ENCODE measurements around the gene ENKD1. TPM values are rescaled to one million over a fixed set of nuclear protein-coding genes. Genes with fewer than 3 reads are reported as not detected.

ENKD1 gene
- total RNA-seq, 4 donors from 2014 or later = 14.5 to 21.2 (median 17.5) TPM

- no peak overlapping the region for H3K4me3 ChIP-seq (ENCODE audit: low read depth, poor library complexity, severe bottlenecking)
- TF ChIP-seq POLR2A (IDR thresholded peaks at IDR 0.05) = no peak
- TF ChIP-seq, protein P1, sequence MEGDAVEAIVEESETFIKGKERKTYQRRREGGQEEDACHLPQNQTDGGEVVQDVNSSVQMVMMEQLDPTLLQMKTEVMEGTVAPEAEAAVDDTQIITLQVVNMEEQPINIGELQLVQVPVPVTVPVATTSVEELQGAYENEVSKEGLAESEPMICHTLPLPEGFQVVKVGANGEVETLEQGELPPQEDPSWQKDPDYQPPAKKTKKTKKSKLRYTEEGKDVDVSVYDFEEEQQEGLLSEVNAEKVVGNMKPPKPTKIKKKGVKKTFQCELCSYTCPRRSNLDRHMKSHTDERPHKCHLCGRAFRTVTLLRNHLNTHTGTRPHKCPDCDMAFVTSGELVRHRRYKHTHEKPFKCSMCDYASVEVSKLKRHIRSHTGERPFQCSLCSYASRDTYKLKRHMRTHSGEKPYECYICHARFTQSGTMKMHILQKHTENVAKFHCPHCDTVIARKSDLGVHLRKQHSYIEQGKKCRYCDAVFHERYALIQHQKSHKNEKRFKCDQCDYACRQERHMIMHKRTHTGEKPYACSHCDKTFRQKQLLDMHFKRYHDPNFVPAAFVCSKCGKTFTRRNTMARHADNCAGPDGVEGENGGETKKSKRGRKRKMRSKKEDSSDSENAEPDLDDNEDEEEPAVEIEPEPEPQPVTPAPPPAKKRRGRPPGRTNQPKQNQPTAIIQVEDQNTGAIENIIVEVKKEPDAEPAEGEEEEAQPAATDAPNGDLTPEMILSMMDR (IDR thresholded peaks at IDR 0.05) = no peak
- intact Hi-C loops (cut with DNase I; ENCODE audit: low total_unique reads) = no loop called here
- 47 to 54% methylated on average over 8 of the region's 8 CpGs for WGBS, 2 donors
- DNase-seq (ENCODE audit: low spot score in 2 of 2) = no peak
Observed at GRCh38 chr16:67676939-67677338, 10.4 kb upstream of the ENKD1 start.

DNA sequence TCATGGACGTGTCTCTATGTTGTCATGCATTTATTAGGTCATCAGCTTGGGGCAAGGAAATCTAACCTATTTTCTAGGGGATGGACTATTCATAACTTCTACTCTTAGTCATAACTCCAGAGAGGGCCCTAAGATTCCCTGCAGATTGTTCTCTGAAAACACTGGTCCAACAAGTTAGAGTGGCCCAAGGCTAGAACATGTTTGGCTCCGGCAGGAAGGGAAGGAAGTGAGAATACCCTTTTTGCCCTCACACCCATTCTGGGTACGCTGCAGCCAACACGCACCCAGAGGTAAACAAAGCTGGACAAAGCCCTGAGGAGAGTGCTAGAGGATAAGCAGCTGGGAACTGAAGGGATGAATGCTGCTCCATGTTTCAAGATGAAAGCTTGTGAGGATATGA, 10.0 kb upstream of the ENKD1 start:
- DNase-seq (ENCODE audit: low spot score in 2 of 2) = no peak
- WGBS, 2 donors = 48 to 59% methylated on average over 4 of the region's 4 CpGs
- intact Hi-C loops (cut with DNase I; ENCODE audit: low total_unique reads) = no loop called here
- TF ChIP-seq, protein P1 (IDR thresholded peaks at IDR 0.05) = no peak
- TF ChIP-seq POLR2A (IDR thresholded peaks at IDR 0.05) = no peak
- H3K4me3 ChIP-seq (ENCODE audit: low read depth, poor library complexity, severe bottlenecking) = no peak overlapping the region

DNA sequence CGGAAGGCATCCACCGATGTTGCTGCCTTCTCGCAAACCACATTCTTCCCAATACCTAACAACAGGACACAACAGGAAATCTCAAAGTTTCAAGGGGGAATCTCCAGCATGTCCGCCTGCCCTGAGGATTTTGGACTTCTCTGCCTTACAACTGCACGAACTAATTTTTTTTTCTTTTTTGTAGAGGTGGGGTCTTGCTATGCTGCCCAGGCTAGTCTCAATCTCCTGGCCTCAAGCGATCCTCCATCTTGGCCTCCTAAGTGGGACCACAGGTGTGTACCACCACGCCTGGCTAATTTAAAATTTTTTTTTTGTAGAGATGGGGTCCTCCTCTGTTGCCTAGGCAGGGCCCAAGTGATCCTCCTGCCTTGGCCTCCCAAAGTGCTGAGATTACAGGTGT, 9.4 kb upstream of the ENKD1 start:
- intact Hi-C loops (cut with DNase I; ENCODE audit: low total_unique reads) = no loop called here
- DNase-seq (ENCODE audit: low spot score in 2 of 2) = no peak
- no peak overlapping the region for H3K4me3 ChIP-seq (ENCODE audit: low read depth, poor library complexity, severe bottlenecking)
- WGBS, 2 donors = 95 to 96% methylated on average over 7 of the region's 7 CpGs
- TF ChIP-seq, protein P1 (IDR thresholded peaks at IDR 0.05) = no peak
- no peak for TF ChIP-seq POLR2A (IDR thresholded peaks at IDR 0.05)

- WGBS, 2 donors = 80 to 95% methylated on average over 1 to 17 of the region's 17 CpGs
- intact Hi-C loops (cut with DNase I; ENCODE audit: low total_unique reads) = no loop called here
- TF ChIP-seq, protein P1 (IDR thresholded peaks at IDR 0.05) = no peak
- TF ChIP-seq POLR2A (IDR thresholded peaks at IDR 0.05) = no peak
Observed at GRCh38 chr16:67675579-67675935, 9.0 kb upstream of the ENKD1 start.

GRCh38 chr16:67674851-67675578, 8.5 kb upstream of the ENKD1 start:
- TF ChIP-seq, protein P1 (IDR thresholded peaks at IDR 0.05) = no peak
- TF ChIP-seq POLR2A (IDR thresholded peaks at IDR 0.05) = no peak
- 92 to 93% methylated on average over 15 to 28 of the region's 28 CpGs for WGBS, 2 donors
- no peak for DNase-seq (ENCODE audit: low spot score in 2 of 2)
- no peak overlapping the region for H3K4me3 ChIP-seq (ENCODE audit: low read depth, poor library complexity, severe bottlenecking)
- intact Hi-C loops (cut with DNase I; ENCODE audit: low total_unique reads) = loop anchor here (5.0 kb wide), 1 partner anchor 137 kb away; no protein-coding TSS in a partner anchor

More at GRCh38 chr16:67675579-67675935, 9.0 kb upstream of the ENKD1 start:
- no peak overlapping the region for H3K4me3 ChIP-seq (ENCODE audit: low read depth, poor library complexity, severe bottlenecking)
- DNase-seq (ENCODE audit: low spot score in 2 of 2) = no peak

Measured in lower leg skin (tissue), 4 donors.